ENCODE results near the gene GAMT. TPM values are rescaled to one million over a fixed set of nuclear protein-coding genes. Genes with fewer than 3 reads are reported as not detected.

The GAMT gene
- total and polyA plus RNA-seq, 2 of the 13 experiments (the other 11 are each of a cell fraction or from before 2014, with no cell fraction given) = 115 to 124 TPM

GRCh38 chr19:1383312-1384084 is 17.8 kb downstream of the GAMT start, which contains the start of gene NDUFS7 (continued):
- peak; percentile 96 for TF ChIP-seq DBP (CRISPR knock-in tag; IDR thresholded peaks at IDR 0.05; ENCODE audit: not compliant biosample characterization)
- no peak for TF ChIP-seq CENPBD1 (CRISPR knock-in tag; IDR thresholded peaks at IDR 0.05; ENCODE audit: borderline replicate concordance, low read depth)
- peak; percentile 87 for TF ChIP-seq CERS6 (CRISPR knock-in tag; IDR thresholded peaks at IDR 0.05)
- no peak; the same call in none of the 2 replicates for TF ChIP-seq CENPT (CRISPR knock-in tag; IDR thresholded peaks at IDR 0.05; ENCODE audit: low read depth)
- peak; percentile 99 for TF ChIP-seq ZNF33B (CRISPR knock-in tag; IDR thresholded peaks at IDR 0.05)
- 0 out of 2 replicates have a peak, but pooled peaks have one; percentile 48 for TF ChIP-seq HNF1A (IDR thresholded peaks at IDR 0.05; ENCODE audit: low read depth)
- peak; percentile 89 for TF ChIP-seq HNF1A (CRISPR knock-in tag; IDR thresholded peaks at IDR 0.05; ENCODE audit: borderline replicate concordance)
- TF ChIP-seq MED8 (CRISPR knock-in tag; IDR thresholded peaks at IDR 0.05; ENCODE audit: insufficient replicate concordance) = peak; percentile 76
- no peak for TF ChIP-seq TCF7L2 (IDR thresholded peaks at IDR 0.05; ENCODE audit: low read depth, low read length)
- TF ChIP-seq TBP (CRISPR knock-in tag; IDR thresholded peaks at IDR 0.05) = peak; percentile 92
- peak; percentile 78 for TF ChIP-seq ZNF710 (CRISPR knock-in tag; IDR thresholded peaks at IDR 0.05; ENCODE audit: borderline replicate concordance)
- no peak for TF ChIP-seq ZKSCAN5 (CRISPR knock-in tag; IDR thresholded peaks at IDR 0.05)
- TF ChIP-seq MEIS1 (CRISPR knock-in tag; IDR thresholded peaks at IDR 0.05; ENCODE audit: borderline replicate concordance) = peak; percentile 93; the same call in 1 of the 2 replicates
- TF ChIP-seq ZNF605 (CRISPR knock-in tag; IDR thresholded peaks at IDR 0.05) = peak; percentile 99
- peak; percentile 86 for TF ChIP-seq ZNF883 (CRISPR knock-in tag; IDR thresholded peaks at IDR 0.05; ENCODE audit: not compliant biosample characterization)
- peak; percentile 98 for TF ChIP-seq POLR2AphosphoS2 (IDR thresholded peaks at IDR 0.05; ENCODE audit: low read depth, low read length)

Data from HepG2 (cell line).